ENCODE results near the gene POLR3F.

GRCh38 chr20:18488301-18488700, 21.1 kb downstream of the POLR3F start:
- TF ChIP-seq CTCF (IDR thresholded peaks at IDR 0.05): no peak
- TF ChIP-seq ZFX (IDR thresholded peaks at IDR 0.05; ENCODE audit: borderline replicate concordance): no peak
